ENCODE data around the gene ZNF326. TPM values are rescaled to one million over a fixed set of nuclear protein-coding genes. Genes with fewer than 3 reads are reported as not detected.

ZNF326 gene, protein sequence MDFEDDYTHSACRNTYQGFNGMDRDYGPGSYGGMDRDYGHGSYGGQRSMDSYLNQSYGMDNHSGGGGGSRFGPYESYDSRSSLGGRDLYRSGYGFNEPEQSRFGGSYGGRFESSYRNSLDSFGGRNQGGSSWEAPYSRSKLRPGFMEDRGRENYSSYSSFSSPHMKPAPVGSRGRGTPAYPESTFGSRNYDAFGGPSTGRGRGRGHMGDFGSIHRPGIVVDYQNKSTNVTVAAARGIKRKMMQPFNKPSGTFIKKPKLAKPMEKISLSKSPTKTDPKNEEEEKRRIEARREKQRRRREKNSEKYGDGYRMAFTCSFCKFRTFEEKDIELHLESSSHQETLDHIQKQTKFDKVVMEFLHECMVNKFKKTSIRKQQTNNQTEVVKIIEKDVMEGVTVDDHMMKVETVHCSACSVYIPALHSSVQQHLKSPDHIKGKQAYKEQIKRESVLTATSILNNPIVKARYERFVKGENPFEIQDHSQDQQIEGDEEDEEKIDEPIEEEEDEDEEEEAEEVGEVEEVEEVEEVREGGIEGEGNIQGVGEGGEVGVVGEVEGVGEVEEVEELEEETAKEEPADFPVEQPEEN
- total RNA-seq (2021), result 23.2 and 26.2 TPM in 2 replicates
- Bru-seq, nascent RNA, result percentile 97 among the genes with signal in this experiment
- BruChase-seq, experiment 1, labeled RNA remaining after a 2-hour chase, result percentile 91 among the genes with signal in this experiment
- percentile 86 among the genes with signal in this experiment for BruChase-seq, experiment 2, labeled RNA remaining after a 6-hour chase
- long read RNA-seq, partial matches to known transcripts, result 1 of 19 reads
- long read RNA-seq, other reads (novel, unspliced or antisense), result 15 of 19 reads

DNA sequence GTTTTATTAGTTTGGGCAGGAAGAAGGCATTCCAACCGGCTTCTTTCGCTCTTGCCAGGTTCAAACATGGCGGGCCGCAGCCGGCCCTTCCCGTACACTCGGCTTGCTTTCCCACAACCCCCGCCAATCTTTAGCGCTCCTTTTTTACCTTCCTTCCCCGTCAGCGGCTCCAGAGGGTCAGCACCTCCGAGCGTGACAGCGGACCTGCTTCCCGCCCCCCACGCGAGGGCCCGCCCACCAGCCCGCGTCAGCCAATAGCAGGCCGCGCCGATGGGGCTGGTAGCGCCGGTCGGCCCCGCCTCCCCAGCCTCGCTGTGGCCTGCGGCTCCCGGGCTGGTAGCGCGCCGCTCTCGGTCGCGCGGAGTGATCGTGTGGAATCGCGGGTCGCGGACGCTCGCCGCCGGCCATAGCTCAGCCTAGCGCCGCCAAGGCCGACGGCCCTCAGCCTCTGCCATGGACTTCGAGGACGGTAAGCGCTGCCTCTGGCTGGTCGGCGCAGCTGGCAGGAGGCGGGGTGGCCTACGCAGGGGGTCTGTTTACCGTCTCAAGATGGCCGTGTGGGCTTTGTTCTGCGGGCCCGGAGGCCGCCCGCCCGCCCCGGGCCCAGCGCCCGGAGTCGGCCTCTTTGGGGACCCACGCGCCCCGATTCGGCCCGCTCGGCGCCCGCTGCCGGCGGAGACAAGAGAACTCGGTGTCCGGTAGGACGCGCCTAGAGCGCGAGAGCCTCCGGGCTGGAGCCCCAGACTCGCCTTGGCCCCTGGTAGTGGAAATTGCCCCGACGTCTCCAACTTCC, at the start of gene ZNF326:
TSS of gene ZNF326 (plus strand) at position 306 of the 793 bp plus-strand sequence. CDS start at position 454, 148 bp downstream.
- H3K9me2 ChIP-seq (ENCODE audit: insufficient read depth), result no peaks in the 10 kb centered on the region
- H3K79me2 ChIP-seq (ENCODE audit: low read depth), result peaks cover 60% of the 10 kb centered on the region
- BruUV-seq (replicated peaks), result TSS peak; percentile 50
- peaks cover 78% of the 10 kb centered on the region for H3K4me1 ChIP-seq (replicated peaks; ENCODE audit: insufficient read depth)
- peak within 1 kb of the TSS; percentile 98 for H3K4me2 ChIP-seq
- H3F3A ChIP-seq (ENCODE audit: insufficient read depth, low read depth), result peaks cover 39% of the 10 kb centered on the region
- H3K9me3 ChIP-seq (ENCODE audit: insufficient read depth, low read depth), result no peaks in the 10 kb centered on the region
- intact Hi-C loops (cut with micrococcal nuclease; ENCODE audit: unreplicated experiment), result loop anchor here (10.0 kb wide), 2 partner anchors 360 to 390 kb away; partner anchors contain the start of gene LRRC8C
- no peaks in the 10 kb centered on the region for H3K27me3 ChIP-seq (ENCODE audit: insufficient read depth, low read depth)
- CTCF ChIA-PET, result no interaction called here
- no peak for TF ChIP-seq EZH2 (IDR thresholded peaks at IDR 0.05; ENCODE audit: low read depth)
- TF ChIP-seq, protein P1, sequence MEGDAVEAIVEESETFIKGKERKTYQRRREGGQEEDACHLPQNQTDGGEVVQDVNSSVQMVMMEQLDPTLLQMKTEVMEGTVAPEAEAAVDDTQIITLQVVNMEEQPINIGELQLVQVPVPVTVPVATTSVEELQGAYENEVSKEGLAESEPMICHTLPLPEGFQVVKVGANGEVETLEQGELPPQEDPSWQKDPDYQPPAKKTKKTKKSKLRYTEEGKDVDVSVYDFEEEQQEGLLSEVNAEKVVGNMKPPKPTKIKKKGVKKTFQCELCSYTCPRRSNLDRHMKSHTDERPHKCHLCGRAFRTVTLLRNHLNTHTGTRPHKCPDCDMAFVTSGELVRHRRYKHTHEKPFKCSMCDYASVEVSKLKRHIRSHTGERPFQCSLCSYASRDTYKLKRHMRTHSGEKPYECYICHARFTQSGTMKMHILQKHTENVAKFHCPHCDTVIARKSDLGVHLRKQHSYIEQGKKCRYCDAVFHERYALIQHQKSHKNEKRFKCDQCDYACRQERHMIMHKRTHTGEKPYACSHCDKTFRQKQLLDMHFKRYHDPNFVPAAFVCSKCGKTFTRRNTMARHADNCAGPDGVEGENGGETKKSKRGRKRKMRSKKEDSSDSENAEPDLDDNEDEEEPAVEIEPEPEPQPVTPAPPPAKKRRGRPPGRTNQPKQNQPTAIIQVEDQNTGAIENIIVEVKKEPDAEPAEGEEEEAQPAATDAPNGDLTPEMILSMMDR (conservative IDR thresholded peaks at IDR 0.05), result no peak; the same call in 1 of the 2 replicates
- H3K36me3 ChIP-seq (ENCODE audit: low read depth), result peaks cover 35% of the 10 kb centered on the region
- peak within 1 kb of the TSS; percentile 70 for H3K4me3 ChIP-seq
- peaks cover 42% of the 10 kb centered on the region for H4K20me1 ChIP-seq (ENCODE audit: insufficient read depth)
- DNase-seq, result peak; percentile 97 to 98
- POLR2A ChIA-PET (ENCODE audit: unreplicated experiment), result interaction anchor here (0.5 to 0.7 kb wide), 4 partner anchors 23 to 172 kb away, joined by 3 to 12 read pairs (median 4); no protein-coding TSS in a partner anchor
- peak within 1 kb of the TSS; percentile 87 for H3K27ac ChIP-seq
- H2AFZ ChIP-seq, result peak within 1 kb of the TSS; percentile 82

- Histone ChIP-seq H3K27ac (peak overlapping the region; percentile 6; the same call in 1 of the 2 replicates), H3K9me2 (ENCODE audit: insufficient read depth) (no peaks in the 10 kb centered on the region), H3K4me2 (0 out of 2 replicates have a peak overlapping the region, but pooled peaks have one; percentile 8), H3F3A (ENCODE audit: insufficient read depth, low read depth) (peaks cover 49% of the 10 kb centered on the region), H3K4me1 (replicated peaks; ENCODE audit: insufficient read depth) (peaks cover 48% of the 10 kb centered on the region), H3K9me3 (ENCODE audit: insufficient read depth, low read depth) (no peaks in the 10 kb centered on the region; the same call in 1 of the 2 replicates), H3K4me3 (no peak overlapping the region), H3K36me3 (ENCODE audit: low read depth) (no peaks in the 10 kb centered on the region), H3K79me2 (ENCODE audit: low read depth) (no peaks in the 10 kb centered on the region), H4K20me1 (ENCODE audit: insufficient read depth) (no peaks in the 10 kb centered on the region), H2AFZ (no peak overlapping the region), H3K27me3 (ENCODE audit: insufficient read depth, low read depth) (no peaks in the 10 kb centered on the region)
- ChIA-PET CTCF (no interaction called here), POLR2A (ENCODE audit: unreplicated experiment) (interaction anchor here (0.6 to 0.9 kb wide), 2 partner anchors 29 to 121 kb away, joined by 3 to 5 read pairs; no protein-coding TSS in a partner anchor)
- no TSS peak for BruUV-seq (replicated peaks)
- no peak for TF ChIP-seq EZH2 (IDR thresholded peaks at IDR 0.05; ENCODE audit: low read depth)
- TF ChIP-seq, protein P1 (conservative IDR thresholded peaks at IDR 0.05), result no peak
- intact Hi-C loops (cut with micrococcal nuclease; ENCODE audit: unreplicated experiment), result no loop called here
- peak in 1 of 2 experiments; percentile 62 for DNase-seq
Measured at GRCh38 chr1:89945852-89946476, 48.9 kb upstream of the ZNF326 start.

Measured in PC-9 (cell line).